Endothelial cell of umbilical vein (primary cell): Measurements from ENCODE around the gene TRIP11.

ENCODE experiments used
- EZH2 ChIP-seq: IDR thresholded peaks from 2 replicates; pipeline ENCODE4 v1.6.1; 2012; ENCODE audit warnings: borderline replicate concordance, low read depth, mild to moderate bottlenecking, moderate library complexity, low read length, inconsistent platforms; ENCODE audit not compliant: severe bottlenecking
- MAX ChIP-seq: IDR thresholded peaks from 2 replicates; pipeline ENCODE4 v1.6.1; 2011; ENCODE audit not compliant: insufficient read depth, insufficient read length
- POLR2A ChIP-seq: IDR thresholded peaks from 2 replicates; pipeline ENCODE4 v1.6.1; 2012; ENCODE audit warnings: low read depth, mild to moderate bottlenecking, control low read depth, low read length
- POLR2AphosphoS5 ChIP-seq: IDR thresholded peaks from 2 replicates; pipeline ENCODE4 v1.6.1; 2012; ENCODE audit warnings: low read depth, mild to moderate bottlenecking, control low read depth, low read length, moderate library complexity; ENCODE audit not compliant: insufficient read depth
- TF ChIP-seq, protein P1 (sequence below), 2 donors: IDR thresholded peaks; 1 replicate in 1 of 2; 2 replicates in 1 of 2; pipeline ENCODE4 v1.5.1; 2011; ENCODE audit warnings: low read length in 2 of 2, mild to moderate bottlenecking in 2 of 2, moderate library complexity in 2 of 2, control low read depth in 1 of 2, inconsistent platforms in 1 of 2, low read depth in 1 of 2; ENCODE audit not compliant: insufficient read depth in 1 of 2; ENCODE audit errors: extremely low read depth in 1 of 2

GRCh38 chr14:91927191-91927590, 112.7 kb downstream of the TRIP11 start:
- TF ChIP-seq POLR2AphosphoS5 (no peak), EZH2 (no peak), POLR2A (no peak), MAX (no peak)
- TF ChIP-seq, protein P1, sequence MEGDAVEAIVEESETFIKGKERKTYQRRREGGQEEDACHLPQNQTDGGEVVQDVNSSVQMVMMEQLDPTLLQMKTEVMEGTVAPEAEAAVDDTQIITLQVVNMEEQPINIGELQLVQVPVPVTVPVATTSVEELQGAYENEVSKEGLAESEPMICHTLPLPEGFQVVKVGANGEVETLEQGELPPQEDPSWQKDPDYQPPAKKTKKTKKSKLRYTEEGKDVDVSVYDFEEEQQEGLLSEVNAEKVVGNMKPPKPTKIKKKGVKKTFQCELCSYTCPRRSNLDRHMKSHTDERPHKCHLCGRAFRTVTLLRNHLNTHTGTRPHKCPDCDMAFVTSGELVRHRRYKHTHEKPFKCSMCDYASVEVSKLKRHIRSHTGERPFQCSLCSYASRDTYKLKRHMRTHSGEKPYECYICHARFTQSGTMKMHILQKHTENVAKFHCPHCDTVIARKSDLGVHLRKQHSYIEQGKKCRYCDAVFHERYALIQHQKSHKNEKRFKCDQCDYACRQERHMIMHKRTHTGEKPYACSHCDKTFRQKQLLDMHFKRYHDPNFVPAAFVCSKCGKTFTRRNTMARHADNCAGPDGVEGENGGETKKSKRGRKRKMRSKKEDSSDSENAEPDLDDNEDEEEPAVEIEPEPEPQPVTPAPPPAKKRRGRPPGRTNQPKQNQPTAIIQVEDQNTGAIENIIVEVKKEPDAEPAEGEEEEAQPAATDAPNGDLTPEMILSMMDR (IDR thresholded peaks at IDR 0.05; ENCODE audit: extremely low read depth in 1 of 2, insufficient read depth in 1 of 2, low read depth in 1 of 2, low read length in 2 of 2), result no peak
